Measurements from ENCODE around the gene ADGRG7. TPM values are rescaled to one million over a fixed set of nuclear protein-coding genes. Genes with fewer than 3 reads are reported as not detected.
A peak's percentile ranks its signal among the peaks of the same experiment; 100 is the strongest.

The ADGRG7 gene
- total and polyA plus RNA-seq, 9 of the 15 experiments (the other 6 are each of a cell fraction or from before 2014, with no cell fraction given) = 0.03 TPM; not detected in 7

DNA sequence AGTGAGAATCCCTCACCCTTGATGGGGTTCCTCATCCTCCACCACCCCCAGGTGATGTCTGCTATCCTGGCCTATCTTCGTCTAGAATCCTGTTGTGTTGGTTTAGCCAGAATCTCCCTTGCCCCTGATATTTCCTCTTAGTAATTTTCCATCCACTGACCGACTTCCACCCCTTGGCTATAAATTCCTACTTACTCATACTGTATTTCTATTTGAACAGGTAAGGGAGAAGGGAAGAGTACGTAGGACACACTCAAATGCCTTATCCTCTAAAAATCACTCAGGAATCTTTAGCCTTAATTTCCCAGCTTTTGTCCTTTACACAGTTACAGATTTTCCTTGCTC is 99.2 kb downstream of the ADGRG7 start:
- DNase-seq (ENCODE audit: extremely low read depth in 1 of 4, low spot score in 3 of 4) (no peak), FAIRE-seq (no peak), ATAC-seq (no peak)
- in situ Hi-C loops (cut with MboI) = no loop called here
- Histone ChIP-seq H2AFZ (ENCODE audit: low read depth, low read length) (peak overlapping the region; percentile 86), H4K20me1 (replicated peaks; ENCODE audit: control insufficient read depth, insufficient read depth, low read length) (no peaks in the 10 kb centered on the region; the same call in 1 of the 2 replicates), H3K27me3 (ENCODE audit: control insufficient read depth in 2 of 2, insufficient read depth in 2 of 2, low read length in 2 of 2) (no peaks in the 10 kb centered on the region), H3K4me1 (replicated peaks in 1 of 2; ENCODE audit: control insufficient read depth in 2 of 2, insufficient read depth in 2 of 2, low read length in 2 of 2) (peaks cover 4 to 19% of the 10 kb centered on the region in 2 experiments; a peak in 3 of 5 replicates), H3K4me2 (ENCODE audit: insufficient read depth, low read length) (peak overlapping the region; percentile 67), H3K79me2 (ENCODE audit: control insufficient read depth, insufficient read depth, low read length) (peaks cover 39% of the 10 kb centered on the region), H3K9me3 (replicated peaks; ENCODE audit: control insufficient read depth, insufficient read depth, low read depth, low read length) (no peaks in the 10 kb centered on the region; the same call in 1 of the 2 replicates), H3K9ac (ENCODE audit: insufficient read depth in 1 of 2, low read depth in 2 of 2, low read length in 2 of 2) (peak overlapping the region in 1 of 2 experiments; percentile 65; a peak in 2 of 4 replicates), H3K27ac (ENCODE audit: extremely low read depth, low read depth, low read length) (peak overlapping the region; percentile 85), H3K9me1 (ENCODE audit: control insufficient read depth, insufficient read depth, low read length) (peaks cover 4% of the 10 kb centered on the region), H3K4me3 (peak overlapping the region; percentile 83), H3K36me3 (ENCODE audit: control insufficient read depth, insufficient read depth, low read length) (peaks cover 26% of the 10 kb centered on the region)
- WGBS (ENCODE audit: insufficient coverage, low coverage, missing lambda C conversion rate) = 39% methylated on average over 2 of the region's 3 CpGs
- POLR2A ChIA-PET = interaction anchor here (0.6 to 0.8 kb wide), 4 partner anchors 34 to 374 kb away, joined by 3 read pairs; partner anchors contain the start of gene NIT2
- TF ChIP-seq, protein P1, sequence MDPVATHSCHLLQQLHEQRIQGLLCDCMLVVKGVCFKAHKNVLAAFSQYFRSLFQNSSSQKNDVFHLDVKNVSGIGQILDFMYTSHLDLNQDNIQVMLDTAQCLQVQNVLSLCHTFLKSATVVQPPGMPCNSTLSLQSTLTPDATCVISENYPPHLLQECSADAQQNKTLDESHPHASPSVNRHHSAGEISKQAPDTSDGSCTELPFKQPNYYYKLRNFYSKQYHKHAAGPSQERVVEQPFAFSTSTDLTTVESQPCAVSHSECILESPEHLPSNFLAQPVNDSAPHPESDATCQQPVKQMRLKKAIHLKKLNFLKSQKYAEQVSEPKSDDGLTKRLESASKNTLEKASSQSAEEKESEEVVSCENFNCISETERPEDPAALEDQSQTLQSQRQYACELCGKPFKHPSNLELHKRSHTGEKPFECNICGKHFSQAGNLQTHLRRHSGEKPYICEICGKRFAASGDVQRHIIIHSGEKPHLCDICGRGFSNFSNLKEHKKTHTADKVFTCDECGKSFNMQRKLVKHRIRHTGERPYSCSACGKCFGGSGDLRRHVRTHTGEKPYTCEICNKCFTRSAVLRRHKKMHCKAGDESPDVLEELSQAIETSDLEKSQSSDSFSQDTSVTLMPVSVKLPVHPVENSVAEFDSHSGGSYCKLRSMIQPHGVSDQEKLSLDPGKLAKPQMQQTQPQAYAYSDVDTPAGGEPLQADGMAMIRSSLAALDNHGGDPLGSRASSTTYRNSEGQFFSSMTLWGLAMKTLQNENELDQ (CRISPR knock-in tag; IDR thresholded peaks at IDR 0.05; ENCODE audit: borderline replicate concordance) = no peak
- 0 out of 2 replicates have a peak, but pooled peaks have one; percentile 32 for TF ChIP-seq THRAP3 (IDR thresholded peaks at IDR 0.05; ENCODE audit: borderline replicate concordance)
- no peak for TF ChIP-seq NR4A1 (CRISPR knock-in tag; IDR thresholded peaks at IDR 0.05)
- TF ChIP-seq NR4A1 (tag; IDR thresholded peaks at IDR 0.05) = 0 out of 2 replicates have a peak, but pooled peaks have one; percentile 23
- intact Hi-C loops (cut with micrococcal nuclease) = loop anchor here (5.0 to 10.0 kb wide), 3 partner anchors 41 to 304 kb away; partner anchors contain the start of genes LNP1 and TOMM70
- TSS peak; percentile 99 for BruUV-seq (replicated peaks)
- CTCF ChIA-PET (ENCODE audit: low intra/inter-chr PET ratio) = no interaction called here
